Adipose tissue (tissue), 3 donors: Measurements from ENCODE around the gene GFM2. TPM values are rescaled to one million over a fixed set of nuclear protein-coding genes. Genes with fewer than 3 reads are reported as not detected.
"Not testable (repeated sequence)": the region's sequence is repeated elsewhere in the genome, so short reads cannot be mapped to it uniquely, and the experiment has no call there.

Experiments used
- H3K27ac ChIP-seq: one replicate; pipeline ENCODE4 v1.5.1; 2013; ENCODE audit warnings: low read depth, low read length
- WGBS, 3 donors: extraction: QIAGEN DNeasy Blood & Tissue Kit; methylation state at CpG; one replicate each; pipeline ENCODE4 v1.1.7; 2013; 5-methylcytosine and 5-hydroxymethylcytosine counted together
- polyA plus RNA-seq, 3 donors: library from polyadenylated mRNA; stranded (reverse); fragments of 200-250 nt; gene quantifications; one replicate each; pipeline ENCODE4 v1.2.3, GENCODE V29; 2013
- donor health status: healthy with polysubstance abuse.
- donor health status: Bipolar disorder and iron deficiency.
- donor health status: healthy.

GFM2 gene, protein sequence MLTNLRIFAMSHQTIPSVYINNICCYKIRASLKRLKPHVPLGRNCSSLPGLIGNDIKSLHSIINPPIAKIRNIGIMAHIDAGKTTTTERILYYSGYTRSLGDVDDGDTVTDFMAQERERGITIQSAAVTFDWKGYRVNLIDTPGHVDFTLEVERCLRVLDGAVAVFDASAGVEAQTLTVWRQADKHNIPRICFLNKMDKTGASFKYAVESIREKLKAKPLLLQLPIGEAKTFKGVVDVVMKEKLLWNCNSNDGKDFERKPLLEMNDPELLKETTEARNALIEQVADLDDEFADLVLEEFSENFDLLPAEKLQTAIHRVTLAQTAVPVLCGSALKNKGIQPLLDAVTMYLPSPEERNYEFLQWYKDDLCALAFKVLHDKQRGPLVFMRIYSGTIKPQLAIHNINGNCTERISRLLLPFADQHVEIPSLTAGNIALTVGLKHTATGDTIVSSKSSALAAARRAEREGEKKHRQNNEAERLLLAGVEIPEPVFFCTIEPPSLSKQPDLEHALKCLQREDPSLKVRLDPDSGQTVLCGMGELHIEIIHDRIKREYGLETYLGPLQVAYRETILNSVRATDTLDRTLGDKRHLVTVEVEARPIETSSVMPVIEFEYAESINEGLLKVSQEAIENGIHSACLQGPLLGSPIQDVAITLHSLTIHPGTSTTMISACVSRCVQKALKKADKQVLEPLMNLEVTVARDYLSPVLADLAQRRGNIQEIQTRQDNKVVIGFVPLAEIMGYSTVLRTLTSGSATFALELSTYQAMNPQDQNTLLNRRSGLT
- polyA plus RNA-seq, result 10 to 100 TPM in 2 of 3 donors, 1 to 10 TPM in 1; 7.8 to 13.2 (median 12.5) TPM

DNA sequence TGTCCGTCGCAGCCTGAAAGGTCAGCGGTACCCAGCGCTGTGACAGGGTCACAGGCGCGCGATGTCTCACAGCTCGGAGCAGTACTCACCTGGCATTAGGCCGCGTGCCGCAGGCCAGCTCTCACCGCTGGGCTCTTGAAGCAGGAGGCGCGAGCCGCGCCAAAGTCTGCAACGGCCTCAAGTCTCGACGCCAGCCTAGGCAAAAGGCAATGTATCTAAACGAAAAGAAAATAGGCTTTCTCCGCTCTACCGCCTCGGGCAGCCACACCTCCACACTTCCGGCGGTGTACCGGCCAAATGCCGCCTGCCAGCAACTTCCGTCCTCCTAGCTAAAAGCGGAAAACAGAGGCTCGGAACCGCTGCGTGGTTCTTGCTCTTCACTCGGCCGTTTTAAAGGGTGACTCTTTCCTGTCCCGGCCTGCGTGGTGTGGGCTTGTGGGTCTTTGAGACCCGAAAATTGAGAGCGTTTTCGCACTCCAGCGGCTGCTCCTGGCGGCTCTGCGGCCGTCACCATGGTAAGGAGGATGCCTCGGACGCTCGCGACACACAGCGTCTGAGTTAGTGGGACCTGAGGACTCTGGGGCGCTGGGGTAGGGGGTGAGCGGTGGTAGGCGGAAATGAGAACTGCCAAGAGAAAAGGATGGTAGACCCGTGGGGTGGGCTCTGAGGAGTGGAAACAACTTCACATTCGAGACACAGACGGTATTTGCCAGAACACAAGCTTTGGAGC, at the start of gene GFM2, which contains the start of gene NSA2:
Gene GFM2 (minus strand): TSS at position 269 of the 730 bp plus-strand sequence. CDS start 3,375 bp downstream, outside the sequence.
Gene NSA2 (plus strand): TSS at position 401 of the 730 bp plus-strand sequence. CDS start 112 bp downstream, at position 513.
- H3K27ac ChIP-seq, result no peak within 1 kb of the TSS
- WGBS, 3 donors, result 0 to 1% (median 0%) methylated on average over 54 of the region's 54 CpGs

DNA sequence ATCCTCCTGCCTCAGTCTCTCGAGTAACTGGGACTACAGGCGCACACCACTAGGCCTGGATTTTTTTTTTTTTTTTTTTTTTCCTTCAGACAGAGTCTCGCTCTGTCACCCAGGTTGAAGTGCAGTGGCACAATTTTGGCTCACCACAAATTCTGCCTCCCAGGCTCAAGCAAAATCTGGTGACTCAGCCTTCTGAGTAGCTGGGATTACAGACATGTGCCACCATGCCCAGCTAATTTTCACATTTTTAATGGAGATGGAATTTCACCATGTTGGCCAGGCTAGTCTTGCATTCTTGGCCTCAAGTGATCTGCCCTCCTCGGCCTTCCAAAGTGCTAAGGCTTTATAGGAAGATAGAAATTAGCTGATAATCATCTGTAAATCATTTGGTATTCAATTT, 44.0 kb upstream of the GFM2 start:
- 91 to 96% (median 96%) methylated on average over 4 of the region's 4 CpGs for WGBS, 3 donors
- H3K27ac ChIP-seq, result no peak overlapping the region

DNA sequence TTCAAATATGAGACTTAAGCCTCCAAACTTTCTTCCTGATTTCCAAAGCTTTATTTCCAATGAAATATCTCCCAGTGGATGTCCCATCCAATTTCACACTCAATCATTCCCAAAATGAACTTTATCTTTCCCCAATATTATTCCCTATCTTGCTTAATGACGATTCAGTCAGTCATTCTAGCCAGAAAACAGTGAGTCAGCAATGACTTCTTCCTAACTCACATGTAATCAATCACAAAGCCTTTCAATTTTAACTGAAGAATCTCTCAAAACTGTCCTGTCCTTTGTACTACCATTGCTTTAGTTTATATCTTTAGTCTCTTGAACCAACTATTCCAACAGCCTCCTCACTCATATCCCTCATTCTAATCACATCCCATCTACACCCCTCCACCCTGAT, 35.0 kb upstream of the GFM2 start:
- no peak overlapping the region for H3K27ac ChIP-seq
- 23 to 44% (median 39%) methylated on average over 1 of the region's 1 CpG for WGBS, 3 donors

DNA sequence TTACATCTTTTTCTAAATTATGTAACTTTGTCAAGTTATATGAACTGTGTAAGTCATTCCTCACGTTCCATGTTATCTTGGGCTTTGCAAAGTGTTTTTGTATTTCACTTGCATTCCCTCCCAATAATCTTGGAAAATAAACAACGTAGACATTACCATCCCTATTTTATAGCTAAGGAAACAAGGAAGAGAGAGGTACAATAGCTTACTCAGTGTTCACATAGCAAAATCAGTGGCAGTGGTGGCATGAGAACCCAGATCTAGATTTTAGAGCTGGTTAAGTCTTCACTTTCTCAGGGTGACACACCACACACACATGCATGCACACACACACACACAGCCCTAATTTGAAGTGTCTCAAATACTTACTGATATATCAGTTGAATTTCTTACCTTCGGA, 34.3 kb upstream of the GFM2 start:
- 79 to 83% (median 82%) methylated on average over 3 of the region's 3 CpGs for WGBS, 3 donors
- no peak overlapping the region for H3K27ac ChIP-seq

DNA sequence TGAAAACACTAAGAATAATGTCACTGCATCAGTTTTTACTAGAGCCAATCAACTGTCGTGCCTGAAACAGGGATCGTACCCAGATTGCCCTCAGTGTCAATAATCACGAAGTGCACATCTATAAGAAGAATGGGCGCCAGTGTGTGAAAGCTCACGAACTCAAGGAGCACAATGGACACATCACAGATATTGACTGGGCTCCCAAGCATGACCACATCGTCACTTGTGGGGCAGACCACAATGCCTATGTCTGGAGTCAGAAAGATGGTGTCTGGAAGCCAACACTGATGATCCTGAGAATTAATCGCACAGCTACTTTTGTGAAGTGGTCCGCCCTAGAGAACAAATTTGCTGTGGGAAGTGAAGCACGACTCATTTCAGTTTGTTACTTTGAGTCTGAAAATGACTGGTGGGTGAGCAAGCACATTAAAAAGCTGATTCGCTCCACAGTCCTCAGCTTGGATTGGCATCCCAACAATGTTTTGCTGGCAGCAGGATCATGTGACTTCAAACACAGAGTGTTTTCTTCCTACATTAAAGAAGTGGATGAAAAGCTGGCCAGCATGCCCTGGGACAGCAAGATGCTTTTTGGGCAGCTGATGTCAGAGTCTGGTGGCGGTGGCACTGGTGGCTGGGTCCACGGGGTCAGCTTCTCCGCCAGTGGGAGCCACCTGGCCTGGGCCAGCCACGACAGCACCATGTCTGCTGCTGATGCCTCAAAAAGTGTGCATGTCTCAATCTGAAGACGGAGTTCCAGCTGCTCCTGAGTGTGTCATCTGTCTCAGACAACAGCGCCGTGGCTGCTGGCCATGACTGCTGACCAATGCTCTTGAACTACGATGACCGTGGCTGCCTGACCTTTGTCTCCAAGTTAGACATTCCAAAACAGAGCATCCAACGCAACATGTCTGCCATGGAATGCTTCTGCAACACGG, 32.3 kb upstream of the GFM2 start:
- H3K27ac ChIP-seq, result no peak overlapping the region
- 89 to 93% (median 92%) methylated on average over 21 of the region's 21 CpGs for WGBS, 3 donors

DNA sequence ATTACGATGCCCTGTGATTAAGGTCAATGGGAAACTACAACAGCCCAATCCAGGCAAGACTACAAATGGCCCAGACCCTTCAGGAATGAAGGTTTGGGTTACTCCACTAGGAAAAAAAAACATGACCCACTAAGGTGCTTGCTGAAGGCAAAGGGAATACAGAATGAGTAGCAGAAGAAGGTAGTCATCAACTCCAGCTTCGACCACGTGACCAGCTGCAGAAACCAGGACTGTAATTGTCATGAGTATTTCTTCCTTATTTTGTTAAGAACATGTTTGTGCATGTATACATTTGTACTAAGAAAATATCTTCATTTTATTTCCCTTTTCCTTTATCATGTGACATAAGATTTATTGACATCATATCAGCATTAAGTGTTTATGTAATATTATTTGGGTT, 24.8 kb upstream of the GFM2 start:
- not testable (repeated sequence) for H3K27ac ChIP-seq
- WGBS, 3 donors, result 92 to 98% (median 95%) methylated on average over 3 of the region's 3 CpGs

DNA sequence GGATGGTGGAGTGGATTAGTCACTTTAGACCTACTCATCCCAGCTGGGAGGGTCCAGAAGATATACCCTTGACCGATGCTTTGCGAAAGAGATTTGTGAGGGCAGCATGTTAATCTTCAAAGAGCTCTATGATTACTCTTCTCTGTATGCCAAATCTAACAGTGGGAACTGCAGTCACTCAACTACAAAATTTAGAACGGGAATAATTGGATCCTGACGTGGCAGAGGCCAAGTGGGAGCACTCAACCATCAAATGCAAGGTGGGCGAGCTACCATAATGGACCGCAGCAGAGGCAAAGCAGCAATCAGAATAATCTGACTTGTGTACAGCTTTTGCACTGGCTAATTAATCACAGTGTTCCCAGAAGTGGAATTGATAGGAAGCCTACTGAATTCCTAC, 20.5 kb upstream of the GFM2 start:
- WGBS, 3 donors, result 89 to 92% (median 91%) methylated on average over 6 of the region's 6 CpGs

DNA sequence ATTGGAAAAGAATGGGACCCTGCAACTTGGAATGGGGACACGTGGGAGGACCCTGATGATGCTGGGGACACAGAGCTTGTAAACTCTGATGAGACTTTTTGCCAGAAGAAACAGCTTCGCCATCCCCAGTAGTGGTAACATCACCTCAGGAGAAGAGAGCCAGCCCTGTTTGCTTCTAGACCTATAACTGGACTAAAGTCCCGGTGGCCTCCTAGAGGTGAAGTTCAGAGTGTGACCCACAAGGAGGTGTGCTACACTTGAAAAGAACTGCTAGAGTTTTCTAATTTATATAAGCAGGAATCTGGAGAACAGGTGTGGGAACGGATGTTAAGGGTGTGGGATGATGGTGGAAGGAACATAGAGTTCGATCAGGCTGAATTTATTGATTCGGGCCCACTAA, 19.9 kb upstream of the GFM2 start:
- WGBS, 3 donors, result 88 to 94% (median 90%) methylated on average over 6 of the region's 6 CpGs
- H3K27ac ChIP-seq, result no peak overlapping the region

More for the DNA sequence above, 20.5 kb upstream of the GFM2 start:
- no peak overlapping the region for H3K27ac ChIP-seq

DNA sequence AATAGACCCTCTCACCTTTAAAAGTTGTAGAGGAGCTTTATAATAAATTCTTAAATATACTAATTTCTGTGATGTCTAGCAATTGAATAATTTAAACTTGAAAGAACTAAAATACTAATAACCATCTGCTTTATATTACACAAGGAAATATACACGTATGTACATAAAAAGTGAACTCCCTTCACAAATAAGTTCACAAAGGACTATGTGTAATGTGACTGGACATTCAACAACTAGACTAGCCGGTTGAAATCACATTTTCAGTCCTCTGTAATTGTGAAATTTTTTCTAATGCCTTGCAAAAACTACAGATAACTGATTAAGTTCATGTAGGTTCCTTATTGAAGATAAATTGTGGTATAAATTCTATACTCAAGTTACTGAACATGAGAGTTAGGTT, 11.7 kb upstream of the GFM2 start:
- WGBS, 3 donors, result 74 to 89% (median 81%) methylated on average over 2 of the region's 2 CpGs
- no peak overlapping the region for H3K27ac ChIP-seq

DNA sequence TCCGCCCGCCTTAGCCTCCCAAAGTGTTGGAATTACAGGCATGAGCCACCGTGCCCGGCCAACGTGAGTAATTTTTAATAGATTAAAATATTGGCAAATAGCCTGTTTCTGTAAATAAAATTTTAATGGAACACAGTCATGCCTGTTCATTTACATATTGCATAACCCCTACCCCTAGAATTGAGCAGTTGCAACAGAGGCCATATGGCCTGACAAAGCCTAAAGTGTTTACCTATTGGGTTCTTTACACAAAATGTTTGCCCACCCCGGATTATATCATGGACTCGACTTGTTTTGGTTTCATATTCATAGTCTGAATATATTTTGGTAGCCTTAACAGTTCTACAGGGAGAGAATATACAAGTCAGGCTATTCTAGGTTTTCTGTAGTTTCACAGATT, 5.4 kb upstream of the GFM2 start:
- WGBS, 3 donors, result 75 to 85% (median 85%) methylated on average over 7 of the region's 7 CpGs
- H3K27ac ChIP-seq, result no peak overlapping the region

DNA sequence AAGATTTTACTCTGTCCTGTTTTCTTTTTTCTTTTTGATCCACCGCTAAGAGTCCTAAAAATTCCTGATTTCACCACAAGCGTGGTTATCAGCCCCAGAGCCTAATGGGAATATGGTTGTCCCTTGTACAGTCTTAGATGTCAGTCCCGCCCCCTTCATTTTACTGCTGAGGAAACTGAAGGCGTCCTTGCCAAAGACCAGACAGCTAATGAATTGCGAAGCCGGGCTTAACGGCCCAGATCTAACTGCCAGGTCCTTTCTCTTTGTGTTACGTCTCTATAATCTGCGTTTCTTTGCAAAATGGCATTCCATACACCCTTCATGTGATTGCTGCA, 629 bp upstream of the GFM2 start:
- 0 to 1% (median 1%) methylated on average over 9 of the region's 9 CpGs for WGBS, 3 donors
- no peak overlapping the region for H3K27ac ChIP-seq

DNA sequence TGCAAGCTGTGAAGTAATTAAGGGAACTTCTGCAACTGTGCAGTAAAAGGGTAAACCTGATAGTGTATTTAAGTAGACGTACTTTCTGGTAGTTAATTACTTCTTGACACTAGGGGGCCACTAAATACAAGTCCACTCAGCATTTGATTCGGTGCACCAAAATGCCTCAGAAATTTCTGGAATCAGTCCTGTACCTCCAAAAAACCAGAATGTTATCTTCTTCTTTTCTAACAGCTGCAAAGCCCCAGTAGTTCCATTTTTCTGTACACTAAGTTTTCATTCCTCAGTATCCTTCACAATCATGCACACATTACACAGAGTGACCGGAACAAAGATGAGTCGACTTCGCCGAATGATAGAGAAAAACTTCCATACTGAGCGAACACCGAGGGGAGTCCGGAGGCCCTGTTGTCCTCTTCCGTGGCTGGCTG, 484 bp downstream of the GFM2 start:
- no peak overlapping the region for H3K27ac ChIP-seq
- 0 to 1% (median 1%) methylated on average over 10 of the region's 10 CpGs for WGBS, 3 donors

DNA sequence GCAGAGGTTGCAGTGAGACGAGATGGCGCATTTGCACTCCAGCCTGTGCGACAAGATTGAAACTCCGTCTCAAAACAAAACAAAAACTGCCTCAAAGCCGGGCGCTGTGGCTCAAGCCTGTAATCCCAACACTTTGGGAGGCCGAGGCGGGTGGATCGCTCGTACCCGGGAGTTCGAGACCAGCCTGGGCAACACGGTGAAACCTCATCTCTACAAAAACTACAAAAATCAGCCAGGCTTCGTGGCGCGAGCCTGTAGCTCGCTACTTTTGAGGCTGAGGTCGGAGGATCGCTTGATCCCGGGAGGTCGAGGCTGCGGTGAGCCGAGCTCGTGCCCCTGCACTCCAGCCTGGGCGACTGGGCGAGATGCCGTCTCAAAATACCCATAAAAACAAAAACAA, 988 bp downstream of the GFM2 start:
- no peak overlapping the region for H3K27ac ChIP-seq
- WGBS, 3 donors, result 51 to 77% (median 72%) methylated on average over 27 of the region's 27 CpGs

DNA sequence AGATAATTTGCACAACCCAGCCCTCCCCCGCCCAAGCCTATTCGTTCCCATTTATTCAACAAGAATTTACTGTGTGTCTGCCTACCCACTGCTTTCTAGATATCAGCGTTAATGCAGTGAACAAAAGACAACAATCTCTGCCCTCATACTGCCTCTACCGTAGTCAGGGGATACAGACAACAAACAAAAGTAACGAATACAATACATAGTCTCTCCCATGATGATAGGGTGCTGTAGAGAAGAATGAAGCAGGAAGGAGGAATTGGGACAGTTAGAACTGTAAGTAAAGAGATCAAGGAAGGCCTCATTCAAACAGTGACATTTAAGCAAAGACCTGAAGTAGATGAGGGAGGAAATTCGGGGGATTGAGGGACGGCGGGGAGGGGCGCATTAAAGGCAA, 1.7 kb downstream of the GFM2 start:
- 64 to 83% (median 80%) methylated on average over 9 of the region's 9 CpGs for WGBS, 3 donors

DNA sequence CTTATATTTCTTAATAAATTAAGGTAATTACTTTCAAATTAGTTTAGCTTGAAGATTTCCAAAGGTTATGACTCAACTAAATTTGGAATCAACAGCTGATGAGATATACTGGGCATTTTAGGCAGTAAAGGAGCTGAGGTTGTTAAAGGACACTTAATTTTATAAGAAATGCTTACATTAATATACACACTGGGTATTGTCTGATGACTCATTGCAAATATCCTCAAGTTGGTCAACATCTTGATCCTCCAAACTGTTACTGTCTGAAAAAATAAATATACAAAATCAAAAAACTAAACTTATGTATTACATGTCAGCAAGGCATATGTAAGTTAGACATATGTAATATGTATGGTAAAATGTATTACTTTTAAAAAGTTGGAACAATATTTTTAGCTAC, 3.4 kb downstream of the GFM2 start:
- H3K27ac ChIP-seq, result no peak overlapping the region

More for the DNA sequence above, 1.7 kb downstream of the GFM2 start:
- H3K27ac ChIP-seq, result no peak overlapping the region

DNA sequence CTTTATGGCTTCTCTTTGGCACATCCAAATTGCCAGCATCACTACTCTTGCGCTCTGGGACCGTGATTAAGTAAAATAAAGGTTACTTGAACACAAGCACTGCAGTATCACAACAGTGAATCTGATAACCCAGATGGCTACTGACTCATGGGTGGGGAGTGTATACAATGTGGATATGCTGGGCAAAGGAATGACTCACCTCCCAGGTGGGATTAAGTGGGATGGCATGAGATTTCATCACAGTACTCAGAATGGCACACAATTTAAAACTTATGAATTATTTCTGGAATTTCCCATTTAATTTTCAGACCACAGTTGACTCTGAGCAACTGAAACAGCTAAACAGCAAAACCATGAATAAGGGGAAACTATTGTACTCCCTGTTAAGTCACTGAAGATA, 4.3 kb downstream of the GFM2 start:
- 96 to 100% (median 96%) methylated on average over 2 of the region's 2 CpGs for WGBS, 3 donors
- no peak overlapping the region for H3K27ac ChIP-seq

DNA sequence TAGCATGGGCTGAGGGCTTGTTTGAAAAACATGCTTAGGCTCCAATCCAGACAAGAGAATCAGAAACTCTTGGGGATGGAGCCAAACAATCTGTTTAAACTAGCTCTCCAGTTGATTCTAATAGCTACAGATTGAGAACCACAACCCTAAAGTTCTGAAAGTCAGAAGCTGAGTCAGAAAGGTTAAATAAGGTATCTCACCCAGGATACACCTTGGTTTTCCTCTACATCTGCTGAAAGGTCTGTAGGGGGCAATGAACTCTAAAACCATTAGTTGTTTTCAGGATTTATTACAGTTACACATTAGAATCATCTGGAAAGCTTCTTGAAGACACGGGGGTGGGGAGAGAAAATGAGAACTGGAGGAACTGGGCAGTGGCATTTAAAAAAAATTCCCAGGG, 5.7 kb downstream of the GFM2 start:
- no peak overlapping the region for H3K27ac ChIP-seq
- 77 to 89% (median 77%) methylated on average over 1 of the region's 1 CpG for WGBS, 3 donors

DNA sequence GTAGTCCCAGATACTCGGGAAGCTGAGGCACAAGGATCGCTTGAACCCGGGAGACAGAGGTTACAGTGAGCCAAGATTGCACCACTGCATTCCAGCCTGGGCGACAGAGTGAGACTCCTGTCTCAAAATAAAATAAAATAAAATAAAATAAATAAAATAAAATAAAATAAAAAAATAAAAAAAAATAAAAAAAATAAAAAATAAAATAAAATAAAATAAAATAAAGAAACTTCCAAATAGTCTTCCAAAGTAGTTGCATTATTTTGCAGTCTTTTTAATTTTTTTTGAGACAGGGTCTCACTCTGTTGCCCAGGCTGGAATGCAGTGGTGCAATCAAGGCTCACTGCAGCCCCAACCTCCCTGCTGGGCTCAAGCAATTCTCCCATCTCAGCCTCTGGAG, 18.2 kb downstream of the GFM2 start:
- WGBS, 3 donors, result 98% methylated on average over 4 of the region's 4 CpGs
- not testable (repeated sequence) for H3K27ac ChIP-seq
